Stimulated activated CD4-positive, alpha-beta T cell treated with anti-CD3 and anti-CD28 coated beads, Interleukin-15, amount 100 ng/mL, for 48 hours (primary cell): Measurements from ENCODE around the gene ZBTB20.
"Not testable (repeated sequence)": the region's sequence is repeated elsewhere in the genome, so short reads cannot be mapped to it uniquely, and the experiment has no call there.

Source experiments
- DNase-seq, 2 donors: peaks; one replicate each; pipeline ENCODE4 v3.0.0-alpha.2; 2020; ENCODE audit warnings: low read depth in 2 of 2

Gene ZBTB20

DNA sequence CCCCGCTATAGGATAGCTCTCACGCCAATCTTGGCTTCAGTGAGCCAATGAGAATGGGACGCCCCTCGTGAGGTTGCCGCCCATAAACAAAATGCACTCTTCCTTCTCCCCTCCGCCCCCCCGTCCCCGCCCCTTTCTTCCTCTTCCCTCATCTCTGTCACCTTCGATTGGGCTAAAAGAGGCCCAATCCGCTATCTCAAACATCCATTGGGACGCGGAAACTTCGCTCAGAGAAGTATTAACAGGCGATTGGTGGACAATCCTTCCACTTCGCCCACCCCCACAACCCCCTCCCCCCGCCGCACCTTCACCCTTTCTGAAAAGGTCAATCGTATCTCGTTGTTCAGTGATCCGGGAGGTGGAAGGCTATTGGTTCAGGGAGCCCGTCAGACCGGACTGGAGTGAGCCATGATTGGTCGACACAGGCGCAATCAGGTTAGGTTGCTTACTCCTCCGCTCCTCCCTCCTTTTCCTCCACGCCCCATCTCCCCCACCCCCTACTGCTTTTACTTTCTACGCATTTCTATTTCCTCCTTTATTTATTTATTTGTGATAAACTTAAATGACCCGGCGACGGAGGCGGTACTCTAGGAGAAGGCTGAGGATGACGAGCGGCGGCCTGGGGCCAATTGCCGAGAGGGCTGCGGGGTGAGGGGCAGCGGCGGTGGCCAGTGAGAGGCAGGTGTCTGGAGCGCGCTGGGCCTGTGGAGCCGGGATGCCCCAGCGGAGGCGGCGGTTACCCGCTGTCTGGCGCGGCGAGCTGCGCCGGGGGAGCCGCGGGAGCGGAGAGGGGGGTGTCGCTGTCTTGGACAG, 447 bp upstream of the ZBTB20 start:
- peak; percentile 92 to 95 for DNase-seq

DNA sequence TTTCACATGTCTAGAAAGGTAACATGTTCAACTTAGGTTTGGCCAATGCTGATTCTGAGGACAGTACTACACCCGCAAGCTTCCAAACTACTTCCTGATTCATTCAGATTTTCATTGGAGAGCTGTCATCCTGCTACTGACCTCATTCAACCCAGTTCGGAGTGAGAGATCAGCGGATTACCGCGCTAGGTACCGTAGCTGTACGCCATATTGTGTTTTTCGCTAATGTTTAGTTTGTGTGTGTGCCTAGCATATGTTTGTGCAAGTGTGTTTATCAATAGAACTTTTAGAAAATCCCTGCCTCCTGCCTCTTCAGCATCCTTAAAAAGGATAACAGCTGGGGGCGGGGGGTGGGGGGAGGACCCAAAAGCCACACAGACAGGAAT, 1.1 kb downstream of the ZBTB20 start:
- peak; percentile 17 to 25 for DNase-seq

DNA sequence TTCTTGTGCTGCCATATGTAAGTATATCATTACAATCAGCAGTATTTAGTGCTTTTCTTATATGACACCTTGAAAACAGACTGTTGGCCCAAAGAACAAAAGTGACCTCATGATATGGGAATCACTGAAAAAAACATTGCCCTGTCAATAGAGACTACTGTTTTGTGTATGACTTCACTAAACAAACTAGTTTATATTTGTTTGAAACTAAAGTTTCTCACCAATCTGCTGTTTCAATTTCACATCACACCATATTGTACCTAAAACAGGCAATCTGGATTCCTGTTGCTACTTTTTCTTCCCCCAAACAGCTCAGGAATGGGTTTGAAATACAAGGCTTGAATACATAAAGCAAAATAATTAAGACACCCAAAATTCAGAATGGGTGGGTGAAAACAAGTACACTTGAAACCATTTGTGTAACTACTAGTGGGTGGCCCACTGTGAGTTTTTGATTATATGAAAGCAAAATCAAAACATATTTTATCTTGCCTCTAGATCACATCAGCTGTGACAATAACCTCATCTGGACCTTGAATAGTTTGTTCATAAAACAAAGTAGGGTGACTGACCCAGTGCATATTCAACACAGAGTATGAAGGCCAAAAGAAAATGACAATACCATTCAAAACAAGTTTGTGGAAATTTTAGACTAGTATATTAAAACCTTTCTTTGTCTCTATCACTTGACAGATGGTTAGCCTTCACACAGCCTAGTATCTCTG, 5.9 kb downstream of the ZBTB20 start:
- no peak for DNase-seq

DNA sequence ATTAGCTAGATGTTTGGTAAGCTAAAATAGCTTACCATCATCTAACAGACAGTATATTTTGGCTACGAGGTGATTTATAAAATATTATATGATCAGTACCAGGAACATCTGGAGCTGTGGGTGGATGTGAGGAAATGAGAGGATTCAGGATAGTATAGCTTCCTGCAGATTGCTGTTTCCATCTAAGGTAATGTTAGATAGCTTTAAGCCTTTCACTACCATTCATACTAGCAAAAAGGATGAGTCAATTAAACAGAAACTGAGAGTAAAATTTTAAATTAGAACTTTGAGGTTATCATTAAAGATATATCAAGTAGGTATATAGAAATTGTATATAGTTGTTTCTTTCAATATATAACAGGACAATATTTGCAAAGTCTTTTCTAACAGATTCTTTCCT, 8.0 kb downstream of the ZBTB20 start:
- no peak for DNase-seq

DNA sequence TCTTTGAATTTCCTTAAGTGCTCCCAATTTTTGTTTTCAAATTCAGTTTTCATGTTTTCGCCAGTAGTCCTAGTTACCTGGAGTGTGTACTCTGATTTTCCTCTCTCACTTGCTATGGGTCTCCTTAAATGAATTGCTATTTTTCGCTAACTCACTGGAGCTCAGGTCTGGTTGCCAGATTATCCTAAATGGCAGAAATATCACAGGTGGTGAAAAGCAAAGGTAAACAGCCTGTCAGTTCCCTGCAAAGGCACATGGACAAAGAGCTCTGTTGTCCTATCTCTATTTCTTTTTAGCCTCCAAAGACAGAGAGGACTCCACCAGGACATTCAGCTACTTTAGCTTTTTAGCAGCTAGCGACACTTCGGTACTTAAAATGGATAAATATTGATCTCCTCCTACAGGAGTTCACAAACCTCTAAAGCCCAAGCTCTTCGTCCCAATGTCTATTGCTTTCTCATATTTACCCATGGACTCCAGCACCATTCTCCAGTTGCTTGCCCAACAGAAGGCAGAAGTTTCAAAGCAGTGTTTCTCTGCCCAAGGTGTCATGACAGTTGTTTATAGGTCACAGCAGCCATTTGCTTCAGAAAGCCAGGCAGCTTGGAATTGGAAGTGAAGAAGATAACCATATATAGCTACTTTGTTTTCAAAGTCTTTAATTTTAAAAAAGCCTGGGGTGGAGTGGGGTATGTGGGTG, 12.3 kb downstream of the ZBTB20 start:
- no peak for DNase-seq

DNA sequence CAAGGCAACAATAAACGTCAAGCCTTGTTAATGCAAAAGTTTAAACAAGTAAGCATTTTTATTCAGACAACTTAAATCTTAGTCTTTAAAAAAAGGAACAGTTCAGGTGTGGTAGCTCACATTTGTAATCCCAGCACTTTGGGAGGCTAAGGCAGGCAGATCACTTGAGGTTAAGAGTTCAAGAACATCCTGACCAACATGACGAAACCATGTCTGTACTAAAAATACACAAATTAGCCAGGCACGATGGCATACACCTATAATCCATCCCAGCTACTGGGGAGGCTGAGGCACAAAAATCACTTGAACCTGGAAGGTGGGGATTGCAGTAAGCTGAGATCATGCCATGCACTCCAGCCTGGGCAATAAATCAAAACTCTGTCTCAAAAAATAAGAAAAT, 19.9 kb downstream of the ZBTB20 start:
- DNase-seq: no peak

DNA sequence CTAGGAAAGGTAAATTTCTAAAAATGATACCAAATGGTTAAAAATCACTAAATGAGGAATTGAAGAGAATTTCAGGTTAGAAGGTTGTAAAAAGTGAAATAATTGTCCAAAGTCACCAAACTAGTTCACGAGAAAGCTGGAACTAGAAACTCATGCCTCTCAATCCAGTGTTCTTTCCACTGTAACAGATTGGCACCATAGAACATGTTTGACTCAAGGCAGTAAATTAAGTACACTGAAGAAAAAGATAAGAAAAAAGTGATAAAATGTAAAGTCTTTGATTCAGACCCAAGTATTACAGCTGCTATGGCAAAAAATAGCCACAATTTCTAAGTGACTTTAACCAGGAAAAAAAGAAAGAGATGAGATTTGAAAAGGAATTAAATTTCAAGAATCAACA, 26.5 kb downstream of the ZBTB20 start:
- DNase-seq: no peak

DNA sequence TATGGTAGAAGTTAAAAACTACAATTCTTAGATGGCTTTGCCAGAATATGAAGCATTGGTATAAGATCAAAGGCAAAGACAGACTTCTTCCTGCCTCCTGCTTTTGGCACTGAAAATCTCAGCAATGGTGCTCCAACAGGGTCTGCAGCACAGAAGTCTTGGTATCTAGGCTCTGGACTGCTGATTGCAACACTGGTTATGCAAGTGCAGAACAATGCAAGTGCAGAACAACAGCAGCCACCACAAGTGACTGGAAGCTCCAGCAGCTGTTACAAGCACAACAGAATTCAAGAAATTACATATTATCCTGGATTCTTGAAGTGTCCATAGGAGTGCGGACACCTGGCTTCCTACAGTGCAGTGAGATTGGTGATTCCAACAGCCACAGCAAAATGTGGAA, 33.7 kb downstream of the ZBTB20 start:
- DNase-seq: no peak

DNA sequence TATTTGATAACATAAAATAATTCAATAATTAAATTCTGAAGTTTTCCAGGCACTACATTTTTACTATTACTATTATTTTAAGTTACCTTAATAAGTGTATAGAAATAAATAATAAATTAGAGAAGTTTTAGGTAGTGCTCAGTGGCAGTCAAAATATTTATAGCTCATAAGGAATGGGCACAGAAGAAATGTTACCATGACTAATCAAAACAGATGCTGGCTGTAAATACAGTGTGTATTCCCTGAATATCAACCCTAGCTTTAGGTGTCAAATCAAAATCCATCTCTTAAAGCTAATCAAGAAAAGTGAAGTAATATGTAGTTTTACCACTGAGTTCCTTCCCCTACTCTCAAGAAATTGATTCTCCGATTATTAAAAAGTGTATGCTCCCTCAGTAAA, 35.5 kb downstream of the ZBTB20 start:
- DNase-seq: no peak

DNA sequence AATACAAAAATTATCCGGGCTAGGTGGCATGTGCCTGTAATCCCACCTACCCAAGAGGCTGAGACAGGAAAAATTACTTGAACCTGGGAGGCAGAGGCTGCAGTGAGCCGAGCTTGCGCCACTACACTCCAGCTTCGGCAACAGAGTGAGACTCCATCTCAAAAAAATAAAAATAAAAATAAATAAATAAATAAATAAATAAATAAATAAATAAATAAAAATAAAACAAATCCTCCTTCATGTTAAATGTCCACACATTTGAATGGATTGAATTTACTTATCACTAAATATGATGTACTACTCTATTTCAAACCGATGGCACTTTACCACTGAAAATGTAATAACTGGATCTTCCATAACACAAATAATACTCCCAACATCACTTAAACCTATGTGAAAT, 36.3 kb downstream of the ZBTB20 start:
- no peak for DNase-seq

DNA sequence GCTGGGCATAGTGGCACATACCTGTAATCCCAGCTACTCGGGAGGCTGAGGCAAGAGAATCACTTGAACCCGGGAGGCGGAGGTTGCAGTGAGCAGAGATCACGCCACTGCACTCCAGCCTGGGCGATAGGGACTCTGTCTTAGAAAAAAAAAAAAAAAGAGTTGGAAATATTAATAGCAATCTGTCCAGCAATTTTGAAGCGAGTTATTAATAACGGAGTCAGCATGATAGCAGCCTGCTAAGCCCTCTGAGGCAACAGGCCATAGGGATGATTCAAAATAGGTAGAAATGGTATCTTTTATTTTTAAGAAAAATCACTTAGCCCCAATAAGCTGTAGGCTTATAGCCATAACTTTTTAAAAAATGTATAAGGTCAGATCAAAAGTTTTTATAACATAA, 37.0 kb downstream of the ZBTB20 start:
- not testable (repeated sequence) for DNase-seq

DNA sequence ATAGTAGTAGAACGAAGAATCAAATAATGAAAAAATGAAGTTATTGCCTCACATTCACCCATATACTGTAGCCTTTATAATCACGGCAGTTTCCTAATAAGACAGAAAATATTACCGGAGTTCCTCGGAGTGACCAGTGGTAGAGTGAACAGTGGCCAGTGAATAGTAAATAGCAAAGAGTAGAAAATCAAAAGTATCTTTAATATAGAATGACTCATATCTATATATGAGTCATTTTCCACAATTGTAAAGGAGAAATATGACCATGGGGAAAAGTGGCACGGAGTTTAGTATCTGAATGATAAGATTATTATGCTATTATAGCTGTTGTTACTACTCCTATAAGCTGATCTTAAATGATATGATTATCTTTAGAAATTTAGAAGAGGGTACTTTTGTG, 38.5 kb downstream of the ZBTB20 start:
- no peak for DNase-seq

DNA sequence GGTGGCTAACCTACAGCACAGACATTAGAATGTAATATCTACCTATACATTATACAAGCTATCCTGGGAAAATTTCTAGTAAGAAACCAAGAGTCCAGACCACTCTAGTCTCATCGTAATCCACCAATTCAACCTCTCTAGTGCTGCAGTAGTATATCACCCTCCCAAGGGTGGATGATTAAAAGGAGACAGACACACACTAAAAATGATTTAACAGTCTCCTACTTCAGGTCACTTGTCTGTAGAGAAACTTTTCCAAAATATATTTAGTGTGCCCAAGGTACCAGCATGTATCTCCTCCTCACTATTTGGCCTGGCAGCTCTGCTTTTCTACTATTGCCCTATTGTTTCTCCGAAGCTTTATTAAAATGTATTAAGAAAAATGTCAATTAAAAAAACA, 45.0 kb downstream of the ZBTB20 start:
- no peak for DNase-seq

DNA sequence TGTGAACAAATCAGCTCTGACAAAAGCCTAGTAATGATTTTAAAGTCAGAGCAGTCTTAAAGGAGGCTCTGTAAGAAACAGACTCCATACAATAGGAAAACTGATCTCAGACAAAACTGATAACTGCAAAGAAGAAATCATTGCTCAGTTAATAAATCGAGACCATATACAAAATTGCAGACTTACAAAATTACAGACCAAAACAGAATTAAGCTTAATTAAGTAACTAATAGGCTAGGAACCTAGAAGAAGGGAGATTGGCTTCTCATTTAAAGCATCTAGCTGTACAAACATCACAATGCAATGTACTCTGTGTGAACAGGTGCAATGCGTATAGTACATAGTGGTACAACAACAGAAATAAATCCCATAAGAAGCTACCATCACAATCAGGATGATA, 46.3 kb downstream of the ZBTB20 start:
- DNase-seq: no peak

DNA sequence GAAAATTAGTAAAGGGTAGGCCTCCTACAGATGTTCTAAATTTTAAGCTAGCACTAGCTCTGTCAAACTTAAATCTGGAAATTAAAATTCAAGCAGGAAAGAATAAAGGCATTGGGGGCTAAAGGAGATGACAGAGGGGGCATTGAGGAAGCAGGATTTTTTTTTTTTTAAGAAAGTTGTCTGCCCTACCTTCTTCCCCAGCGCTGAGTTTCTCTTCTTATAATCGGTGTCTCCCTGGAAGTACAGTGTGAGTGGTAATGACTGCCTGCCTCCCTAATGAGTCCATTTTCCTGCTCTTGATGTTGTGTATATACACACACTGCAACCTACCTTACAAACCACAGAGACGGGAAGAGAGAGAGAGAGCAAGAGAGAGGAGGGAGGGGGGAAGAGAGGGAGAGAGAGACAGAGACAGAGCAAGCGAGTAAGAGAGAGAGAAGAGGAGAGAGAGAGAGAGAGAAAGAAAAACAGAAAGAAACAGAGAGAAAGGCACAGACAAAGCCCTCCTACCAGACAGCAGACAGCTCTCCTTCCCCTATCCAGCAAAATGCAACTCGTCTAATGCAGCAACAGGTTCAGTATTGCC, 47.0 kb downstream of the ZBTB20 start:
- no peak for DNase-seq

DNA sequence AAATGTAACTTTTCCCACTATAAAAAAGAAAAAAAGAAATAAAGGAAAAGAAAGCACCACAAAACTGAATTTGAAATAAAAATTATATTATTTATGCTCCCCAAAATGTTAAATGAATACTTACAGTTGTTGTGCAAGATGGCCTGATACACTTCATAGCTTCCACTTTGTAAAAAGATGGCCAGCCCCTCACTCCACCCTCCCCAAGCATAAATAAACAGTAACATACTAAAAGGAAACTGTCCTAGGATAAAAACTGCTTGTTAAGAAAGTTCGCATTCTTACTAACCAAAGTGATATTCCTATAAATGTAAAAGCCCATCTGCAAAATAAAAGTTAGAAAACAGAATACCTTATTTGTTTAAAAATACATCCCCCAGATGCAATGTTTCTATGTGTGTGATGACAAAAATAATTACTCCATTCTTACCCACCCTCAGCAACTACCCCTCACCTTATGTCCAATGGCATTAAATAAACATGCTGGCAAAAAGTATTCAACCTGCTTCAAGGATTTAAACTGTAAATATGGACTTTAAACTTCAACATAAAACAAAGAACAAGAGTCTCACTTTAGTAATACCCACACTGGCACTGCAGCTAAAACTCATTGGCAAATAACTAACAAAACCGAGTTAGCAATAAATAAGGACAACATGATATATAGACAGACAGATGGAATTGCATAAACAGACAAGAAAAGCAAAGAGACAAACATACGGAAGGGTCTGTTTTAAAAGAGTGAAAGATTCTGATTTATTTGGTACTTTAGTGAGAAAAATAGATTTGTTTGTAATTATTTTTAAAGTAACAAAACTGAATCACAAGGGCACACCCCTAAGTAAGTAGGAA, 47.7 kb downstream of the ZBTB20 start:
- no peak for DNase-seq

DNA sequence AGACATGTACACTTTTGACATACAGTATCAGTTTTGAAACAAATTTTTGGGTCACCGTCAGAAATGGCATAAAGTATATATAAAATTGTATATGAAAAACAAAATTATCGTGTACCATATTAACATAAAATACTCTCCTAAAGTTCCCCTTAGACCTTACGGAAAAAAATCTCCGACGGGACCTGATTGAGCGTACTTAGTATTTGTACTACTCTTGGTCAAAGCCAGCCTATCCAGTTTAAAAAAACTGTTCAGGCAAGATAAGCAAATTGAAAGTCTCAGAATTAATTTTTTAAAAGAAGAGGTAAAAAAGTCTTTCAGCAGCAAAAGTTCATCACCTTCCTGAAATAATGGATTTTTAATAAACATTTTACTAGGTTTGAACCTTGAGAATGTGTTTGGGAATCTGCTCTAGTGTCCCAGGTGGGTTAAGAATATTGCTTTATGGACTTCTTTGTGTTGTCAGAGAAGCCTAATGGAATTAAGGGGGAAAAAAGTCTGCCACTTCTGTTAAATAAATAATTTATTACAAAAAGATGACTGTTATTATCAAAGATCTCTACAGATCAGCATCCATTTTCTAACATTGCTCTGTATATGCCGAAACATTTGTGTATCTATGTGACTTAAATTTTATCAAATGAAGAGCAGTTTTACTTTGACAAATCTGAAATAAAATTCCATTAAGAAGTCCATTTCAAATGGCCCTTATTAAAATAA, 48.6 kb downstream of the ZBTB20 start:
- no peak for DNase-seq

DNA sequence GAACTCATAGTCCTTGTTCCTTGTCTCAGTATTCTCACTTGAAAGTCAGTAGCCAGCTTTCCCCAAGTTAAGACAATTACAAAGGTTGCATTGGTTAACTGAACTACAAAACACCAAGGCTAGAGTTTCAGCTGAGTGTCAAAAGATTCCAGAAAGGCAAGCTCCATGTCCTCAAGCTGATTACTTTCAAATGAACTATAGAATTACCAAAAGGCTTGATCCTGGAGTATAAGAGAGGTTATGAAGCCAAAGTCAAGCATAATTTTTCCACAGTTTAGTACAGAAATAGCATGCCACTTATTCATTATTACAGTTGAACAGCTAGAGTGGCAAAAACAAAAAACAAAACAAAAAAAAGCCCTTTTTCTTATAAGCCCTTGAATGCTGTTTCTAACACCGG, 51.9 kb downstream of the ZBTB20 start:
- no peak for DNase-seq

DNA sequence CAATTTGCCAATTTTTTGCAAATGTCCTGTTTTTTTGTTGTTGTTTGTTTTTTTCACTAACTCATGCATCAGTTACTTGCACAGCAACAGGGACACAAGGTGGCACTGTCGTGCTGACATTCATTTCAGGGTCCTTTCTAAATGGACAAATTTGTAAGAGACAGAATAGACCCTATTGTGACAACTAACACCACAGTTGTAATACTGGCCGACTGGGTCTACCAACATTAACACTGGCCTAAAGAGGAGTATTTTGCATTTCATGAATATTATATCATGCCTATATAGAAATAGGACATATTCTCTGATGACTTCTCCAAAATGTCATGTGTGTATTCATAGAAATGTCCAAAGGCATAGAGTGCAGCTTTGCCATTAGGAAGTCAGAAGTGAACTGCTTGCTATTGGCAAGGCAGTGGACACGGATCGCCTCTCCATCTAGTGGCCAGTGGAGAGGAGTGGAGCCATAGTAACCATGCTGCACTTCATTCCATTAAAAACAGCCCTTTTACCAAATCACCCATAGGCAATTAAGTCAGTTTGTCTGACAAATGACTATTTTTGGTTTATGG, 54.8 kb downstream of the ZBTB20 start:
- DNase-seq: peak; percentile 2 to 19

DNA sequence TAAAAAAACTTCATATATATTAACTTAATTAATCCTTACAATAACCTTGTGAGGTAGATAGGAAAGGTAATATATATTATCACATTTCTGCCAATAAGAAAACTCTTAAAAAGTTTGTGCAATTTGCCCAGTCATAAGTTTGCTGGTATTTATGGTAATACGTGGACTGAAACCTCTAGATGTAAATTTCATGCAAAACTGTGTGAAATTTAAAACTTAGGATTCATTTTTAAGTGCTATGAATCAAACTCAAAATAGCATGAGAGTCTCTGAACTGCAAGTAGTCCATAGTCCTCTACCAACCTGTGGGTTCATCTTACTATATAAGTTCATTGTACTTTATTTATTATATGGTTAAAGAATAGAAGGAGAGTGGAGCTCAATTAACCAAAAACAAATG, 56.4 kb downstream of the ZBTB20 start:
- DNase-seq: no peak

DNA sequence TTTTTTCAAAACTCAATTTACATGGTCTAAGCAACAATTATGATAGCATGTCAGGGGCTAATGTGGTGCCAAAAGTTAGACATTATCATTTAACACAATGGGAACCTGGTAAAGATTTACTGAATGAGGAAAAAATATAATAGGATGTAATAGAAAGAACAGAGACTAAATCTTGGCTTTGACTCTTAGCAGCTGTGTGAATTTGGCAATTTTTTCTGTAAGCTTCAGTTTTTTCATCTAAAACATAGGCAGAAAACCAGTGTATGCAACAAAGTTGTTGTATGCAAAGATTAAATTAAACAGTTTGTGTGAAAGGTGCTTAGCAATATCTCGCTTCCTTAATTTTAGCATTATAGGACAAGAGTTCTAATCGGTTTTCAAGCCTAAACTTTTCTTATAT, 57.6 kb downstream of the ZBTB20 start:
- no peak for DNase-seq
